ENCODE data around the gene RBM22. TPM values are rescaled to one million over a fixed set of nuclear protein-coding genes. Genes with fewer than 3 reads are reported as not detected.

Gene RBM22
- total RNA-seq, 1 donor from 2014 or later = 35.6 TPM

GRCh38 chr5:150694612-150695011 lies 6.2 kb downstream of the RBM22 start:
- DNase-seq (ENCODE audit: low read depth) = no peak
- no peak overlapping the region for H3K4me3 ChIP-seq (ENCODE audit: low read depth, low read length)
- no peak for TF ChIP-seq CTCF (conservative IDR thresholded peaks at IDR 0.05; ENCODE audit: low read depth, low read length)

GRCh38 chr5:150692276-150692675 lies 8.6 kb downstream of the RBM22 start:
- TF ChIP-seq CTCF (conservative IDR thresholded peaks at IDR 0.05; ENCODE audit: low read depth, low read length) = no peak
- H3K4me3 ChIP-seq (ENCODE audit: low read depth, low read length) = no peak overlapping the region
- no peak for DNase-seq (ENCODE audit: low read depth)

GRCh38 chr5:150690760-150691159 lies 10.1 kb downstream of the RBM22 start:
- no peak for TF ChIP-seq CTCF (conservative IDR thresholded peaks at IDR 0.05; ENCODE audit: low read depth, low read length)

GRCh38 chr5:150689120-150689519 lies 11.7 kb downstream of the RBM22 start:
- no peak for TF ChIP-seq CTCF (conservative IDR thresholded peaks at IDR 0.05; ENCODE audit: low read depth, low read length)
- H3K4me3 ChIP-seq (ENCODE audit: low read depth, low read length) = no peak overlapping the region
- DNase-seq (ENCODE audit: low read depth) = no peak

More at GRCh38 chr5:150690760-150691159, 10.1 kb downstream of the RBM22 start:
- DNase-seq (ENCODE audit: low read depth) = no peak
- H3K4me3 ChIP-seq (ENCODE audit: low read depth, low read length) = no peak overlapping the region

- DNase-seq (ENCODE audit: low read depth) = no peak
- no peak for TF ChIP-seq CTCF (conservative IDR thresholded peaks at IDR 0.05; ENCODE audit: low read depth, low read length)
- no peak overlapping the region for H3K4me3 ChIP-seq (ENCODE audit: low read depth, low read length)
These were observed 24.3 kb downstream of the RBM22 start for GRCh38 chr5:150676578-150676977.

GRCh38 chr5:150675069-150675468 lies 25.8 kb downstream of the RBM22 start:
- DNase-seq (ENCODE audit: low read depth) = no peak
- no peak overlapping the region for H3K4me3 ChIP-seq (ENCODE audit: low read depth, low read length)
- no peak for TF ChIP-seq CTCF (conservative IDR thresholded peaks at IDR 0.05; ENCODE audit: low read depth, low read length)

- no peak for DNase-seq (ENCODE audit: low read depth)
- no peak overlapping the region for H3K4me3 ChIP-seq (ENCODE audit: low read depth, low read length)
- TF ChIP-seq CTCF (conservative IDR thresholded peaks at IDR 0.05; ENCODE audit: low read depth, low read length) = no peak
These were observed 26.5 kb downstream of the RBM22 start for GRCh38 chr5:150674341-150674821.
